K562 (cell line): ENCODE results near the gene KIAA2012. TPM values are rescaled to one million over a fixed set of nuclear protein-coding genes. Genes with fewer than 3 reads are reported as not detected.

Experiments used
- ATAC-seq: fragments of 200-7000 bp; cut with Tn5 transposase; 3 replicates; pipeline ENCODE4 v1.9.1; 2020; ENCODE audit warnings: moderate library complexity
- BruUV-seq: library from RNA; stranded (reverse); fragments of 400-500 nt; replicated peaks from 2 replicates; lab custom pipeline; 2021; lab: Mats Ljungman, UMichigan
- CTCF ChIA-PET: fragments of 300-600 bp; formaldehyde crosslinking; extraction: SDS; loops from one replicate; lab custom pipeline; 2021; ENCODE audit warnings: low intra/inter-chr PET ratio; lab: Yijun Ruan, JAX
- POLR2A ChIA-PET: fragments of 300-600, 350-650 bp; sonication (Branson Sonifier 250); formaldehyde crosslinking; extraction: SDS; loops from one replicate; lab custom pipeline; 2021; ENCODE audit warnings: antibody characterized with exemption, inconsistent platforms; lab: Yijun Ruan, JAX
- DNase-seq, 4 experiments: peaks; one replicate each; pipeline versions ENCODE4 v3.0.0 to v3.0.0-alpha.2; 2011 to 2018; ENCODE audit warnings: low spot score in 3 of 4, mixed read lengths in 3 of 4; ENCODE audit errors: extremely low read depth in 1 of 4
- FAIRE-seq: peaks from 2 replicates; lab custom pipeline; 2011; peaks lifted over from hg19 to GRCh38; lab: Jason Lieb, UNC
- H2AFZ ChIP-seq: 2 replicates; pipeline ENCODE4 v1.6.0; 2011; ENCODE audit warnings: low read depth, low read length, control low read depth, inconsistent platforms
- H3K27ac ChIP-seq: fragments of 200-600 bp; 3 replicates; pipeline ENCODE4 v1.8.0; 2011; ENCODE audit warnings: low read depth, mild to moderate bottlenecking, control low read depth, inconsistent platforms, low read length, moderate library complexity, mixed read lengths; ENCODE audit errors: extremely low read depth
- H3K27me3 ChIP-seq, 2 experiments: fragments of 300-600 bp in 1 of 2; 2 replicates in 1 of 2; 3 replicates in 1 of 2; pipeline versions ENCODE4 v1.6.0 to v1.8.0; 2011; ENCODE audit warnings: inconsistent platforms in 2 of 2, low read length in 2 of 2, mild to moderate bottlenecking in 1 of 2, mixed read lengths in 1 of 2, moderate library complexity in 1 of 2; ENCODE audit not compliant: control insufficient read depth in 2 of 2, insufficient read depth in 2 of 2
- H3K36me3 ChIP-seq: fragments of 300-600 bp; 3 replicates; pipeline ENCODE4 v1.8.0; 2011; ENCODE audit warnings: mild to moderate bottlenecking, low read length, inconsistent platforms; ENCODE audit not compliant: control insufficient read depth, insufficient read depth
- H3K4me1 ChIP-seq, 2 experiments: fragments of 200-600 bp in 1 of 2; replicated peaks in 1 of 2; 2 replicates in 1 of 2; 3 replicates in 1 of 2; pipeline versions ENCODE4 v1.5.1 to v1.8.0; 2011; ENCODE audit warnings: inconsistent platforms in 2 of 2, low read length in 2 of 2, mild to moderate bottlenecking in 1 of 2, mixed read lengths in 1 of 2, moderate library complexity in 1 of 2; ENCODE audit not compliant: control insufficient read depth in 2 of 2, insufficient read depth in 2 of 2
- H3K4me2 ChIP-seq: 2 replicates; pipeline ENCODE4 v1.6.1; 2011; ENCODE audit warnings: low read length, control low read depth, inconsistent platforms, mixed read lengths; ENCODE audit not compliant: insufficient read depth
- H3K4me3 ChIP-seq: fragments of 200-600 bp; sonication (generic), shearing (Covaris generic); 2 replicates; pipeline ENCODE4 v1.5.1; 2016; ENCODE audit warnings: control low read depth, inconsistent platforms
- H3K79me2 ChIP-seq: fragments of 200-600 bp; 3 replicates; pipeline ENCODE4 v1.8.0; 2011; ENCODE audit warnings: low read length, inconsistent platforms; ENCODE audit not compliant: control insufficient read depth, insufficient read depth
- H3K9ac ChIP-seq, 2 experiments: 2 replicates each; pipeline versions ENCODE4 v1.6.0 to v1.6.1; 2011; ENCODE audit warnings: low read depth in 2 of 2, low read length in 2 of 2, control low read depth in 1 of 2, inconsistent platforms in 1 of 2, mild to moderate bottlenecking in 1 of 2, mixed read lengths in 1 of 2; ENCODE audit not compliant: insufficient read depth in 1 of 2
- H3K9me1 ChIP-seq: one replicate; pipeline ENCODE4 v1.6.0; 2011; ENCODE audit warnings: inconsistent platforms, mild to moderate bottlenecking, low read length, moderate library complexity; ENCODE audit not compliant: control insufficient read depth, insufficient read depth
- H3K9me3 ChIP-seq: replicated peaks from 2 replicates; pipeline ENCODE4 v1.5.1; 2011; ENCODE audit warnings: low read depth, low read length, inconsistent platforms; ENCODE audit not compliant: control insufficient read depth, insufficient read depth
- H4K20me1 ChIP-seq: replicated peaks from 2 replicates; pipeline ENCODE4 v1.6.1; 2011; ENCODE audit warnings: low read length, inconsistent platforms, mixed read lengths; ENCODE audit not compliant: control insufficient read depth, insufficient read depth
- BRD9 ChIP-seq: fragments of 450-650 bp; IDR thresholded peaks from 2 replicates; pipeline ENCODE4 v1.6.1; 2018; ENCODE audit warnings: low read depth; ENCODE audit not compliant: partially characterized antibody
- FOXA3 ChIP-seq, 2 experiments: fragments of 450-650 bp in 1 of 2; sonication (generic) in 1 of 2; formaldehyde crosslinking; IDR thresholded peaks in 1 of 2; conservative IDR thresholded peaks in 1 of 2; 2 replicates each; pipeline versions ENCODE4 v1.4.0 to v1.8.0; 2020 to 2022; ENCODE audit warnings: mild to moderate bottlenecking in 2 of 2, missing genetic modification reagents in 1 of 2
- NR2C1 ChIP-seq, 2 experiments: fragments of 450-650 bp; IDR thresholded peaks; 2 replicates each; pipeline ENCODE4 v1.6.1; 2017; ENCODE audit warnings: mild to moderate bottlenecking in 2 of 2, antibody characterized with exemption in 1 of 2, inconsistent platforms in 1 of 2, missing compliant biosample characterization in 1 of 2, missing genetic modification characterization in 1 of 2
- TCFL5 ChIP-seq: fragments of 250-450 bp; sonication (Bioruptor Pico); conservative IDR thresholded peaks from 2 replicates; pipeline ENCODE4 v1.6.1; 2021; ENCODE audit warnings: mild to moderate bottlenecking, moderate library complexity, matching md5 sums
- ZKSCAN8 ChIP-seq: fragments of 200-800 bp; sonication (Bioruptor generic); IDR thresholded peaks from 2 replicates; pipeline ENCODE4 v1.6.1; 2016; ENCODE audit warnings: missing genetic modification characterization, missing compliant biosample characterization
- ZNF431 ChIP-seq: sonication (generic); formaldehyde crosslinking; IDR thresholded peaks from 2 replicates; pipeline ENCODE4 v1.8.0; 2022; ENCODE audit warnings: mild to moderate bottlenecking, missing genetic modification reagents
- ZNF76 ChIP-seq: fragments of 250-450 bp; sonication (Bioruptor Pico); IDR thresholded peaks from 2 replicates; pipeline ENCODE4 v1.4.0; 2020; ENCODE audit warnings: mild to moderate bottlenecking, moderate library complexity, borderline replicate concordance
- WGBS: fragments of 100-300 bp; shearing (Covaris generic); methylation state at CpG from one replicate; pipeline ENCODE4 v1.1.6; 2016; ENCODE audit warnings: low coverage, mixed read lengths; ENCODE audit not compliant: insufficient coverage; ENCODE audit errors: missing lambda C conversion rate; 5-methylcytosine and 5-hydroxymethylcytosine counted together
- in situ Hi-C: fragments of 300-500 bp; cut with MboI; formaldehyde crosslinking; loops from 4 replicates; pipeline ENCODE4 v1.15.0; 2018; ENCODE audit warnings: inconsistent platforms, mixed read lengths
- intact Hi-C: fragments of 100-400 bp; cut with micrococcal nuclease; formaldehyde crosslinking; loops from 2 replicates; pipeline ENCODE4 v1.14.2; 2022
- polyA plus RNA-seq, 8 experiments: library from polyadenylated mRNA; depleted of rRNA in 4 of 8; stranded (reverse) in 5 of 8; unstranded in 3 of 8; fragments of >200 nt; fragmentation: Nextera tagmentation in 2 of 8; fragmentation: Illumina TruSeq in 1 of 8; extraction: Ambion mirVana in 2 of 8; extraction: Trizol in 1 of 8; gene quantifications; 2 replicates each; pipeline versions ENCODE4 v1.2.1 to v1.2.3, GENCODE V29; 2011 to 2014; ENCODE audit warnings: inconsistent platforms in 1 of 8, missing spikeins in 1 of 8
- total RNA-seq, 7 experiments: library from RNA; depleted of rRNA in 6 of 7; stranded (reverse); fragments of >200 nt in 6 of 7; fragmentation: Illumina TruSeq in 2 of 7; extraction: Trizol in 2 of 7; gene quantifications; 2 replicates each; pipeline versions ENCODE4 v1.2.1 to v1.2.3, GENCODE V29; 2011 to 2021; ENCODE audit warnings: low replicate concordance in 1 of 7
- TF ChIP-seq, protein P1 (sequence below), 3 experiments: IDR thresholded peaks in 2 of 3; conservative IDR thresholded peaks in 1 of 3; 2 replicates each; pipeline ENCODE4 v1.5.1; 2011 to 2012; ENCODE audit warnings: low read length in 3 of 3, mild to moderate bottlenecking in 3 of 3, control low read depth in 2 of 3, improper control_type of control experiment in 1 of 3, inconsistent platforms in 1 of 3, low read depth in 1 of 3, mixed read lengths in 1 of 3, moderate library complexity in 1 of 3; ENCODE audit not compliant: insufficient read depth in 2 of 3
- TF ChIP-seq, protein P2 (sequence below): fragments of 200-800 bp; sonication (Bioruptor generic); IDR thresholded peaks from 2 replicates; pipeline ENCODE4 v1.6.1; 2017; ENCODE audit warnings: missing genetic modification characterization, missing compliant biosample characterization

KIAA2012 gene
- total and polyA plus RNA-seq, 9 of the 15 experiments (the other 6 are each of a cell fraction or from before 2014, with no cell fraction given): not detected

DNA sequence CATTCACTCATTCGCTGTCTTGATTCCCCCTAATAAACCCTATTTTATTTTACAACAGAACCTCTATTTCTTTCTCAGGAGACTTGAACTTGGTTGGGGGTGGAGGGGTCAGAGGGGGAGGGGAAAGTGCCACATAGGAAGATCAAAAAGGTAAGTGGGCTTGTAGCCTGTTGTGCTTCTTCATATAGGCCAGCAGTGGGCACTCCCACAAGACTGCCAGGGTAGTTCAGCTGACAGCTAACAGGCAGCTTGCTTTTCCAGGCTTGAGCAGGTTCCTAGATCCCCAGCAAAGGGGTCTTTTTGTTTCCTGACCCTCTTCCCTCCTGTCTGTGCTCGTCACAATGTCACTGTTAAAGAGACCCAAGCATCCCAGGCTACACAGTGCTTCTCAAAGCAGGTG is 829 bp upstream of the KIAA2012 start:
- no peak for FAIRE-seq
- Histone ChIP-seq H3K27ac (no peak overlapping the region), H2AFZ (no peak overlapping the region), H3K79me2 (no peaks in the 10 kb centered on the region), H3K4me3 (no peak overlapping the region), H3K36me3 (no peaks in the 10 kb centered on the region), H3K4me1 (peaks cover 0 to 19% of the 10 kb centered on the region in 2 experiments; a peak in 3 of 5 replicates), H4K20me1 (no peaks in the 10 kb centered on the region), H3K9ac (no peak overlapping the region), H3K4me2 (no peak overlapping the region), H3K27me3 (peaks cover 0 to 7% of the 10 kb centered on the region in 2 experiments; a peak in 3 of 5 replicates), H3K9me1 (no peaks in the 10 kb centered on the region), H3K9me3 (no peaks in the 10 kb centered on the region)
- BruUV-seq: no TSS peak
- ChIA-PET POLR2A (interaction anchor here (0.7 kb wide), 1 partner anchor 30 kb away, joined by 3 read pairs; no protein-coding TSS in a partner anchor), CTCF (no interaction called here)
- DNase-seq: peak in 2 of 4 experiments; percentile 30 to 32
- ATAC-seq: no peak
- no CpG with 5 or more reads among the region's 2 CpGs for WGBS
- in situ Hi-C loops: no loop called here
- intact Hi-C loops: no loop called here
- TF ChIP-seq, protein P1, sequence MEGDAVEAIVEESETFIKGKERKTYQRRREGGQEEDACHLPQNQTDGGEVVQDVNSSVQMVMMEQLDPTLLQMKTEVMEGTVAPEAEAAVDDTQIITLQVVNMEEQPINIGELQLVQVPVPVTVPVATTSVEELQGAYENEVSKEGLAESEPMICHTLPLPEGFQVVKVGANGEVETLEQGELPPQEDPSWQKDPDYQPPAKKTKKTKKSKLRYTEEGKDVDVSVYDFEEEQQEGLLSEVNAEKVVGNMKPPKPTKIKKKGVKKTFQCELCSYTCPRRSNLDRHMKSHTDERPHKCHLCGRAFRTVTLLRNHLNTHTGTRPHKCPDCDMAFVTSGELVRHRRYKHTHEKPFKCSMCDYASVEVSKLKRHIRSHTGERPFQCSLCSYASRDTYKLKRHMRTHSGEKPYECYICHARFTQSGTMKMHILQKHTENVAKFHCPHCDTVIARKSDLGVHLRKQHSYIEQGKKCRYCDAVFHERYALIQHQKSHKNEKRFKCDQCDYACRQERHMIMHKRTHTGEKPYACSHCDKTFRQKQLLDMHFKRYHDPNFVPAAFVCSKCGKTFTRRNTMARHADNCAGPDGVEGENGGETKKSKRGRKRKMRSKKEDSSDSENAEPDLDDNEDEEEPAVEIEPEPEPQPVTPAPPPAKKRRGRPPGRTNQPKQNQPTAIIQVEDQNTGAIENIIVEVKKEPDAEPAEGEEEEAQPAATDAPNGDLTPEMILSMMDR (IDR thresholded peaks at IDR 0.05 in 2 of 3, conservative IDR thresholded peaks at IDR 0.05 in 1 of 3; ENCODE audit: insufficient read depth in 2 of 3, low read depth in 1 of 3, low read length in 3 of 3): 0 out of 6 replicates have a peak, but pooled peaks of 1 of the 3 experiments have one; percentile 3
- no peak for TF ChIP-seq ZNF431 (CRISPR knock-in tag)

DNA sequence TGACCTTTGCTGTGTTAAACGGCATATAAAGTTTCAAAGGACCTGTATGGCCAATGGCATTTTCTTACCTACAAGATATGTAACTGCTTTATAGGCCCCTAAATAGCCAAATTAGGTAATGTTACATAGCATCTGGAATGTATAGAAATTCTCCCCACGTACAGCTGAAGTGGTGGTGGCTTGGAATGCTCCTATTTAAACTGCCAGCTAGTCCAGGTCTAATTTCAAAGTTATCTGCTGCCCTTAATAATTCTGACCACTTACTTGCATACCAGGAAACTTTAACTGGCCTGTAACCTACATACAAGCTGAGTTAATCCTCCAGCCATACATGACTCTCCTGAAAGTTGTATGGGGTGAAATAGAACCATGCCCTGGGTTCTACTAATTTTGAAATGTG is 1.3 kb downstream of the KIAA2012 start:
- H2AFZ ChIP-seq: no peak overlapping the region
- 9% methylated on average over 2 of the region's 2 CpGs for WGBS
- DNase-seq: no peak
- H3K9ac ChIP-seq: no peak overlapping the region
- BruUV-seq: no TSS peak
- peaks cover 3 to 9% of the 10 kb centered on the region in 2 experiments; a peak in 3 of 5 replicates for H3K27me3 ChIP-seq
- H4K20me1 ChIP-seq: no peaks in the 10 kb centered on the region
- peaks cover 0 to 10% of the 10 kb centered on the region in 2 experiments; a peak in 2 of 5 replicates for H3K4me1 ChIP-seq
- CTCF ChIA-PET: no interaction called here
- intact Hi-C loops (no loop called here), in situ Hi-C loops (no loop called here)
- H3K4me3 ChIP-seq: no peak overlapping the region
- no peak overlapping the region for H3K27ac ChIP-seq
- FAIRE-seq: no peak
- H3K79me2 ChIP-seq: no peaks in the 10 kb centered on the region
- H3K9me1 ChIP-seq: no peaks in the 10 kb centered on the region
- POLR2A ChIA-PET: no interaction called here
- no peaks in the 10 kb centered on the region for H3K36me3 ChIP-seq
- H3K9me3 ChIP-seq: no peaks in the 10 kb centered on the region
- no peak overlapping the region for H3K4me2 ChIP-seq
- no peak for ATAC-seq
- TF ChIP-seq TCFL5: no peak
- TF ChIP-seq BRD9: no peak
- no peak for TF ChIP-seq NR2C1 (IDR thresholded peaks at IDR 0.05)
- no peak for TF ChIP-seq NR2C1 (tag; IDR thresholded peaks at IDR 0.05)
- no peak for TF ChIP-seq ZKSCAN8 (CRISPR knock-in tag)
- TF ChIP-seq ZNF76: no peak
- TF ChIP-seq, protein P2, sequence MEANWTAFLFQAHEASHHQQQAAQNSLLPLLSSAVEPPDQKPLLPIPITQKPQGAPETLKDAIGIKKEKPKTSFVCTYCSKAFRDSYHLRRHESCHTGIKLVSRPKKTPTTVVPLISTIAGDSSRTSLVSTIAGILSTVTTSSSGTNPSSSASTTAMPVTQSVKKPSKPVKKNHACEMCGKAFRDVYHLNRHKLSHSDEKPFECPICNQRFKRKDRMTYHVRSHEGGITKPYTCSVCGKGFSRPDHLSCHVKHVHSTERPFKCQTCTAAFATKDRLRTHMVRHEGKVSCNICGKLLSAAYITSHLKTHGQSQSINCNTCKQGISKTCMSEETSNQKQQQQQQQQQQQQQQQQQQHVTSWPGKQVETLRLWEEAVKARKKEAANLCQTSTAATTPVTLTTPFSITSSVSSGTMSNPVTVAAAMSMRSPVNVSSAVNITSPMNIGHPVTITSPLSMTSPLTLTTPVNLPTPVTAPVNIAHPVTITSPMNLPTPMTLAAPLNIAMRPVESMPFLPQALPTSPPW (CRISPR knock-in tag): no peak
- no peak for TF ChIP-seq FOXA3 (CRISPR knock-in tag; conservative IDR thresholded peaks at IDR 0.05 in 1 of 2, IDR thresholded peaks at IDR 0.05 in 1 of 2)
